Measurements from ENCODE around the gene BDH2. TPM values are rescaled to one million over a fixed set of nuclear protein-coding genes. Genes with fewer than 3 reads are reported as not detected.

The BDH2 gene
- total RNA-seq, 2 experiments from 2014 or later, result 22.5 to 23.6 TPM

DNA sequence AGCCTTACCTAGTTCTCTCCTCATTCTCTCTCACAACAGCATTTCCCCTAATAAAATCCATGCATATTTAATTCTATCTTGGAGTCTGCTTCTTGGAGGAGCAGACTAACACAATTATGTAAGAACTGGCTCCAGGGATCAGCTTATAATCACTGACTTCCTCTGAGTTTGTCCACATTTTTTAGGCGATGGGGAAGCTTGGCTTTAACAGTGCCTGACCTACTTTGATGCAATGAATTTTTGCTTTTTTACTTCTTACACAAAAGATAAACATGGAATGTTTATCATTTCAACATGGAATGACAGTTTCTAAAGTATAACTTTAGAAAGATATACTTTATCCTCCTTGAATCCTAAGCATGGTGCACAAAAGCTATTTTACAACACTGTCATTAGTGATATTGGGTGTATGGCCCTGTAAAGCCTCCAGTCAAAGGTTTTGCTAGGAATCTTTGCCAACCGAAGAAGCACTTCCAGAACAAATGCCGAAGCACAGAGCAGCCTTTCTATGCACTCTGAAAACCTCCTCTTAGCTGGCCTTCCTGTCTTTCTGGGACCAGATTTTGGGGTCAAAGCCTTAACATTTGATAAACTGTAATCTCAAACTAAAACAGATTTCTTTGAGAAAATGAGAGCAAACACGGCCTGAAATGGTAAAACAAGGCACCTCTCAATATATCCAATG, 736 bp downstream of the BDH2 start:
- peaks cover 21% of the 10 kb centered on the region for H3K4me1 Mint-ChIP-seq
- peak overlapping the region; percentile 76 for H3K4me3 Mint-ChIP-seq
- POLR2A ChIA-PET, result interaction anchor here (0.8 to 1.7 kb wide), 6 partner anchors 22 to 754 kb away, joined by 3 to 7 read pairs (median 4); partner anchors contain the start of genes CISD2, SLC39A8, SLC9B2 and UBE2D3

DNA sequence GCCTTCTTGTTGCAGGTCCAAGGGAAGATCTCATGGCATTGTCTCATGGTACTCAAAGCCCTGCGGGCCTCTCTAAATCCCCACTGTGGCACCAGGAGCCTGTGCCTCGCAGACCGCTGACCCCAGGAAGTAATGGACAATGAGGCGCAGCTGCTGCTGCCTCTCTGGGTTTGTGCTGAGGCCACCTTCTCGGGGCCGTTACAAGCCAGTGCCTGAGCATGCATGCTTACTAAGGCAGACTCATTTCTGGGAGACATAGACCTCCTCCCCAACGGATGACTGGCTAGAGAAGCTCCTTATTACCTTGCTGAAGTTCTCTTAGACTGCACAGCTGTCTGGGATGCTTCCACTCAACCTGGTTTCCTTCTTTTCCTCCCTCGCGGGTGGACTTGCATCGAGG, 1.3 kb downstream of the BDH2 start:
- Mint-ChIP-seq H3K4me1 (peaks cover 21% of the 10 kb centered on the region), H3K27me3 (no peaks in the 10 kb centered on the region), H3K4me3 (no peak overlapping the region), H3K9me3 (no peaks in the 10 kb centered on the region), H3K36me3 (ENCODE audit: low read depth) (no peaks in the 10 kb centered on the region), H3K27ac (no peak overlapping the region)
- DNase-seq, result no peak
- ChIA-PET CTCF (interaction anchor here (1.2 to 4.9 kb wide), 5 partner anchors 8 to 753 kb away, joined by 4 to 39 read pairs (median 11); partner anchors contain the start of genes SLC39A8, SLC9B2 and UBE2D3), POLR2A (interaction anchor here (0.8 to 1.1 kb wide), 3 partner anchors 22 to 229 kb away, joined by 3 read pairs; partner anchors contain the start of gene SLC9B2)

More for the DNA sequence above, 736 bp downstream of the BDH2 start:
- Mint-ChIP-seq H3K27ac (peak overlapping the region; percentile 76), H3K36me3 (ENCODE audit: low read depth) (no peaks in the 10 kb centered on the region), H3K27me3 (no peaks in the 10 kb centered on the region), H3K9me3 (no peaks in the 10 kb centered on the region)
- no peak for DNase-seq
- CTCF ChIA-PET, result interaction anchor here (1.0 to 4.9 kb wide), 22 partner anchors 9 to 753 kb away, joined by 3 to 39 read pairs (median 4); partner anchors contain the start of genes SLC39A8, SLC9B1, SLC9B2 and UBE2D3

DNA sequence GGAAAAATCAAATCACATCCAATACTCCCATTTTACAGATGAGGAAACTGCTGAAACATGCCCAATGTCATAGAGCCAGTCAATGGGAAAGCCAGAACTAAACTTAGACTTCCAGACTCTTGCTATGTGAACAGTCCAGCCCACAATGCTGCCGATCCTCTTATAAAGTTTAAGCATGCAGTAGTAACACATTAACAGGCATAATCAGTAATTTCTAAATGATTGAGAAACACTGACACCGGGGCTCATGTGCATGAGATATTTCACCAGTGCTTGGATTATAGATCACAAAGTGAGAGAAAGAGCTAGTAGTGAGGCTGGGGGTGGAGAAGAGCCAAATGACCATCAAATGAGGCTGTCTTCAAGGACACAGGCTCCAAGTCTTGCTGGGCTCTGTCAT, 2.5 kb downstream of the BDH2 start:
- CTCF ChIA-PET, result no interaction called here
- POLR2A ChIA-PET, result interaction anchor here (1.1 kb wide), 1 partner anchor 228 kb away, joined by 3 read pairs; no protein-coding TSS in a partner anchor
- Mint-ChIP-seq H3K9me3 (no peaks in the 10 kb centered on the region), H3K4me3 (no peak overlapping the region), H3K36me3 (ENCODE audit: low read depth) (no peaks in the 10 kb centered on the region), H3K4me1 (peaks cover 33% of the 10 kb centered on the region), H3K27me3 (no peaks in the 10 kb centered on the region), H3K27ac (no peak overlapping the region)
- DNase-seq, result no peak

DNA sequence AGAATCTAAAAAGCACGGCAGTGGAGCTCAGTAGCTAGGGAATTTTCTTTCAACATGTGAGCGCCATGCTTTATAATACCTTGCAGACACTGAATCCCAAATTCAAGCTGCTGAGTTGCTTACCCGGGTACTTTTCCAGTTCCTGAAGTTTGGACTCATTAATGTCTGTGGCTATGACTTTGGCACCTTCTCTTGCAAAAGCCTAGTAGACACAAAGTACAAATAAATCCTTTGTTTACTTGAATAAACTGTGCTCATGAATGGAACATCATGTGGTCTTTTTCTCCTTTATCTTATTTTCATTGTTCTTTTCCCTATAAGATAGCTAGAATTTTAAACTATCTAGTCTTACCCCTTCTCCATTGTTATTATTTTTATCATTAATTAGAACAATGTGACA, 4.6 kb downstream of the BDH2 start:
- DNase-seq, result no peak
- POLR2A ChIA-PET, result interaction anchor here (1.0 to 2.8 kb wide), 5 partner anchors 13 to 334 kb away, joined by 3 to 9 read pairs (median 4); partner anchors contain the start of genes MANBA, SLC9B2 and UBE2D3
- CTCF ChIA-PET, result interaction anchor here (1.4 to 8.3 kb wide), 6 partner anchors 17 to 664 kb away, joined by 3 to 98 read pairs (median 4); partner anchors contain the start of gene SLC9B2
- peaks cover 3% of the 10 kb centered on the region for H3K36me3 Mint-ChIP-seq (ENCODE audit: low read depth)
- no peak overlapping the region for H3K4me3 Mint-ChIP-seq
- peaks cover 41% of the 10 kb centered on the region for H3K4me1 Mint-ChIP-seq
- H3K27me3 Mint-ChIP-seq, result no peaks in the 10 kb centered on the region
- H3K9me3 Mint-ChIP-seq, result no peaks in the 10 kb centered on the region
- H3K27ac Mint-ChIP-seq, result no peak overlapping the region

DNA sequence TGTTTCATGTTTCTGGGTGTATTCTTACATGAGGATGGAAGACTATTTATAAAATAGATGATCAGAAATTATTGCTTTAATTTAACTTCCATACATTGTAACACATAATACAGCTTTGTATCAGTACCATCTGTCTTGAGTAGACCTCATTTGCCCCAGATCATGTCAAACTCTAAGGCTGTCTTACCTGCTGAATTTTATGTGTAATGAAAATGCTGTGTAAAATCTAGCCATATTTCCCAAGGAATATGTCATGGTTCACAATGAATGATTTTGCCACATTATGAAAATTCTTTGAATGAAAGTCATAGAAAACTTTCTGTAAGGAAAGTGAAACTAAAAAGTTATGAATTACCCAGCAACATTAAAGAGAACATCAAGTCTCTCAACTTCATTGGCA, 7.4 kb downstream of the BDH2 start:
- peaks cover 31% of the 10 kb centered on the region for H3K4me1 Mint-ChIP-seq

DNA sequence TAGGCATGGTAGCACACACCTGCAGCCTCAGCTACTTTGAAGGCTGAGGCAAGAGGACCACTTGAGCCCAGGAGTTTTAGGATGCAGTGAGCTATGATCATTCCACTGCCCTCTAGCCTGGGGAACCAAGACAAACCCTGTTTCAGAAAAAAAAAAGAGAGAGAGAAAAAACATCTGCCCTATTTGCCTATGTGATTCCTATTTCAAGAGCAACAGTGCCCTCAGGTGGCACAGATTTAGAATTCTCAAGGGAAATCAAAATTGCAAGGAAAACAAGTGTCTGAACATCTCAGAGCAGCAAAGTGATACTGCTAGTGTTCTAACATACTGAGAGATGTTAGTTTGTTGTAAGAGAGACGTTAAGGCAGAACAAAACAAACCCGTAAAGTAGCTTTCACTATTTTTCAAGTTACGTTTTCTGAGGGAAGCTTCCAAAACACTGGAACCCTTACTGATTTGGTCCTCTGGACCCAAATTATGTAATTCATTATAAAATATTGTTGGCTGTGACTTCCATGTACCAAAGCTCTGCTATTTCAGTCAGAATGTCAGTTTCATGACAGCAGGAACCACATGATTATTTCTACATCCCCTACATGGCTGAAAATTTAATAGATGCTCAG, 7.9 kb downstream of the BDH2 start:
- H3K4me1 Mint-ChIP-seq, result peaks cover 31% of the 10 kb centered on the region
- POLR2A ChIA-PET, result interaction anchor here (0.6 to 4.8 kb wide), 11 partner anchors 11 to 747 kb away, joined by 3 to 31 read pairs (median 3); partner anchors contain the start of genes CISD2, MANBA, SLC39A8 and SLC9B1
- H3K27me3 Mint-ChIP-seq, result no peaks in the 10 kb centered on the region
- peak; percentile 56 for DNase-seq
- no peaks in the 10 kb centered on the region for H3K9me3 Mint-ChIP-seq
- peaks cover 19% of the 10 kb centered on the region for H3K36me3 Mint-ChIP-seq (ENCODE audit: low read depth)
- CTCF ChIA-PET, result interaction anchor here (0.7 to 8.3 kb wide), 30 partner anchors 9 to 661 kb away, joined by 3 to 98 read pairs (median 4); partner anchors contain the start of genes BDH2, MANBA, SLC9B2 and UBE2D3
- peak overlapping the region; percentile 65 for H3K4me3 Mint-ChIP-seq
- H3K27ac Mint-ChIP-seq, result peak overlapping the region; percentile 75

More for the DNA sequence above, 7.4 kb downstream of the BDH2 start:
- ChIA-PET CTCF (interaction anchor here (0.7 to 8.3 kb wide), 23 partner anchors 8 to 662 kb away, joined by 3 to 98 read pairs (median 5); partner anchors contain the start of genes BDH2, SLC9B2 and UBE2D3), POLR2A (interaction anchor here (0.6 to 4.8 kb wide), 10 partner anchors 12 to 661 kb away, joined by 3 to 31 read pairs (median 3); partner anchors contain the start of genes CISD2, SLC9B1, SLC9B2 and UBE2D3)
- no peak for DNase-seq
- Mint-ChIP-seq H3K27ac (peak overlapping the region; percentile 68), H3K4me3 (peak overlapping the region; percentile 65), H3K9me3 (no peaks in the 10 kb centered on the region), H3K36me3 (ENCODE audit: low read depth) (peaks cover 13% of the 10 kb centered on the region), H3K27me3 (no peaks in the 10 kb centered on the region)

DNA sequence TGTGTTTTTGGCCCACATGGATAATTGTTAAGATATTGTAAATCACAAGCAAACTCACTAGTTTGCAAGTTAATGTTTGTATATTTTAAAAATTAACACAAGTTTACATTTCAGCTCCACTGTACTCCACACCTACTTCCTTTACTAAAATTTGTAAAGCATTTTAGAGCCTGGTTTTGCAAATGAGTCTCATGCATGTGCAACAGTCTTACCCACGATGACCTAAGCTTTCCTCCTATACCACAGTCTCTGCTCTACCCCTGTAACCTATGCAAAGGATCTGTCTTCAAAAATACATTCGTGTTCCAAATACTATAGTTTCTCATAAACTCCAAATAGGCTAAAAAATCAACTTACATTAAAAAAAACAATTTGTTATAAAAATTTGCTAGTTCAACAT, 10.2 kb downstream of the BDH2 start:
- ChIA-PET POLR2A (interaction anchor here (1.1 to 4.8 kb wide), 2 partner anchors 14 to 329 kb away, joined by 3 to 31 read pairs; partner anchors contain the start of genes MANBA and SLC9B2), CTCF (interaction anchor here (1.5 to 8.3 kb wide), 4 partner anchors 11 to 79 kb away, joined by 4 to 98 read pairs (median 42); partner anchors contain the start of genes BDH2 and SLC9B2)
- H3K27ac Mint-ChIP-seq, result no peak overlapping the region
- no peaks in the 10 kb centered on the region for H3K27me3 Mint-ChIP-seq
- no peaks in the 10 kb centered on the region for H3K9me3 Mint-ChIP-seq
- H3K4me1 Mint-ChIP-seq, result peaks cover 31% of the 10 kb centered on the region
- no peak for DNase-seq
- peaks cover 25% of the 10 kb centered on the region for H3K36me3 Mint-ChIP-seq (ENCODE audit: low read depth)
- H3K4me3 Mint-ChIP-seq, result no peak overlapping the region

DNA sequence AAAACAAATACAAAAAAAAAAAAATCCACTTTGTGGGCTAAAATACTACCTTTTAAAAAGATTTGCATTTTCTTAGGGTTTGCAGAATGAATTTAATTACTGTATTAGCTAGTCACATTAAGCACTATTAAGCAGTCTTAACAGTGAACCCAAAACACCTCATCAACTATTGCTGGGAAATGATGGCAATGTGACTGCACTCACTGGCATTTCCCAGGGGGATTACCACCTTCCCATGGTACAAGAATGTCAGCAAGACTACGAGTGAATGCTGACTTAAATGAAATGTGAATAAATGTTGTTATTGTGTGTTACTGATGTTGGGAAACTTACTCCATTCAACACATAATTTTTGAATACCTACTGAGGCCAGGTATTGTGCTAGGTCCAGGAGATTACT, 13.1 kb downstream of the BDH2 start:
- Mint-ChIP-seq H3K27ac (no peak overlapping the region), H3K36me3 (ENCODE audit: low read depth) (peaks cover 26% of the 10 kb centered on the region), H3K9me3 (no peaks in the 10 kb centered on the region), H3K4me1 (peaks cover 14% of the 10 kb centered on the region), H3K4me3 (no peak overlapping the region), H3K27me3 (no peaks in the 10 kb centered on the region)
- DNase-seq, result no peak
- CTCF ChIA-PET, result no interaction called here
- POLR2A ChIA-PET, result no interaction called here

DNA sequence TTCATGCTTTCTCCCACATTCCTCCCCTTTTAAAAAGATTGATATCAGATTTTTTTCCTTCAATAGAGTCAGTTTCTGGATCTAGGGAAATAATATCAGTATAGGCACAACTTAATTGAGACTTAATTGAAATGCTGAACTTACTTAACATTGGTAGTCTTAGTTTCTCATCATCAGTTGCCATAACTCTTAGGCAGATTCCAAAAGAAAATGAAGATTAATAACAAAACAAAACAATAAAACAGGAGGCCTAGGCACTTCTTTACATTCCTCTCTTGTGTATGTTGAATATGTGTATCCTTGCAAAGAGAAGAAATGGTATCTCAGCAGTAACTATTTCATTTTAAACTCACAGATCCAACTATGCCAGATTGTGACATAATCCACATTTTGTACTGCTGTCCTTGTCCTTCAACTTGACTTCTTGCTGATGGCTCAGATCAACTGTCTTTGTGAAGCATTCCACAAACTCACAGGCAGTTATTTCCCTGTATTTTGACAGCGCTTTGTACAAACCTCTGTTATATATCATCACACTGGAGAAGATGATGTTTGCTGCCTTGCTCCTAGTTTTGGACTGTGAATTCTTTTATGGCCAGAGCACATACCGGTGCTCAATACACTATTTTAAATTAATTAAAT, 14.0 kb downstream of the BDH2 start:
- no peaks in the 10 kb centered on the region for H3K9me3 Mint-ChIP-seq
- H3K27me3 Mint-ChIP-seq, result no peaks in the 10 kb centered on the region
- H3K36me3 Mint-ChIP-seq (ENCODE audit: low read depth), result peaks cover 28% of the 10 kb centered on the region
- ChIA-PET CTCF (no interaction called here), POLR2A (no interaction called here)
- no peak overlapping the region for H3K4me3 Mint-ChIP-seq
- no peak overlapping the region for H3K27ac Mint-ChIP-seq
- no peak for DNase-seq
- peaks cover 12% of the 10 kb centered on the region for H3K4me1 Mint-ChIP-seq

DNA sequence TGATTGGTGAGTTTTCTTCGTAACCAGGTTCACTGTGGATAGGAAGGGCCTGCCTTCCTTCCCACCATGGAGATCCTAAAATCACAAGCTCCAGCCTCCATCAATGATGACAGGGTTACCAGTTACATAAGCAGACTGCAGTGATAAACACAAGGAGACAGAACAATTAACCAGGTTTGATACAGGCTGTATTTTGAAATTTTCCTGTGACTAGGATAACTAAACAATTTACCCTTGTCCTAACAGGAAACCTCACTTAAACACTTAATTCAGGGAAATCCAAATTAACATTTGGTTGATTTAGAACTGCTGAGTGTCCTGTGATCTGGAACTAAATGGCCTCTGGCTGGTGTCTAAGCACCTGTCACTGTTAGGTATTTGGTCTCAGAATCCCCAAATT, 20.0 kb downstream of the BDH2 start:
- ChIA-PET CTCF (interaction anchor here (1.0 to 9.5 kb wide), 4 partner anchors 12 to 605 kb away, joined by 3 to 98 read pairs (median 6); partner anchors contain the start of gene BDH2), POLR2A (interaction anchor here (1.5 to 1.7 kb wide), 2 partner anchors 466 to 798 kb away, joined by 3 read pairs; no protein-coding TSS in a partner anchor)
- Mint-ChIP-seq H3K27ac (no peak overlapping the region), H3K4me3 (no peak overlapping the region), H3K27me3 (no peaks in the 10 kb centered on the region), H3K36me3 (ENCODE audit: low read depth) (peaks cover 17% of the 10 kb centered on the region), H3K9me3 (no peaks in the 10 kb centered on the region), H3K4me1 (peaks cover 26% of the 10 kb centered on the region)
- DNase-seq, result no peak

DNA sequence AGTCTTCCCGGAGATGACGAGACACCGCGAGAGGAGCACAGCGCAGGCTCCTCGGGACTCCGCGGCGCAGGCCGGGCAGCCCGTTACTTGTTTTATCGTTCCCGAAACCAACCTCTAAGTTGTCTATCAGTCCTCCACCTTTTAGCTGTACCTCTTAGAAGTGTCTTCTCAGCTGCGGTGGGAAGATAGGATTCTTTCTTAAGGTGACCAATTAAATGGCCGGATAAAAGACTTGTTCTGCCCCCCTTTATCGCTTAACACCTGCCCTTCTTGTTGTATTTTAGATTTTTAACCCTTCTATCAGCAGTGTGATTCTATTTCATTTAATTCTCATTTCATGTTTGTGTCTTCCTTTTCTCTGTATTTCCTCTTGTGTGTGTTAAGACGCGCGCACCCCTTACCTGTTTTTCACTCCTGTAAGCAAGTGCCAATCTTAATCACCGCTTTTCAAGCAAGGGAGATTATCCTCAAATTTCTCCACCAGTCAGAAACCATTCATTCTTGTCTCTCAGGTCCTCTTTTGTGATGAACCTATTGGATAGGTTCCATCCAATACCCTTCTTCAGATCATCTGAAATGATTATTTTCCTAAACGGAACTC, 22.8 kb downstream of the BDH2 start, which contains the start of gene SLC9B2:
Gene SLC9B2 (minus strand): TSS at position 15 of the 601 bp plus-strand sequence. CDS start 9,211 bp downstream, outside the sequence.
- H3K4me3 Mint-ChIP-seq, result peak within 1 kb of the TSS; percentile 86
- H3K4me1 Mint-ChIP-seq, result peaks cover 47% of the 10 kb centered on the region
- POLR2A ChIA-PET, result interaction anchor here (0.6 to 4.6 kb wide), 10 partner anchors 15 to 732 kb away, joined by 3 to 35 read pairs (median 4); partner anchors contain the start of genes BDH2, CISD2, SLC39A8 and UBE2D3
- H3K27me3 Mint-ChIP-seq, result no peaks in the 10 kb centered on the region
- CTCF ChIA-PET, result interaction anchor here (1.3 to 9.5 kb wide), 5 partner anchors 10 to 249 kb away, joined by 4 to 98 read pairs (median 7); partner anchors contain the start of genes BDH2 and UBE2D3
- H3K36me3 Mint-ChIP-seq (ENCODE audit: low read depth), result peaks cover 28% of the 10 kb centered on the region
- no peak for DNase-seq
- no peaks in the 10 kb centered on the region for H3K9me3 Mint-ChIP-seq
- H3K27ac Mint-ChIP-seq, result peak within 1 kb of the TSS; percentile 92
